ENCODE data around the gene FBRSL1. TPM values are rescaled to one million over a fixed set of nuclear protein-coding genes. Genes with fewer than 3 reads are reported as not detected.

FBRSL1 gene
- total and polyA plus RNA-seq, 4 donors = 2.5 to 35.5 (median 5.6) TPM

GRCh38 chr12:132458846-132459641, 30.9 kb upstream of the FBRSL1 start:
- 78% methylated on average over 28 of the region's 28 CpGs for WGBS
- H3K4me3 ChIP-seq (ENCODE audit: low read depth in 1 of 3, low read length in 3 of 3) = no peak overlapping the region
- no peak overlapping the region for H3K27ac ChIP-seq (ENCODE audit: low read depth in 1 of 2, low read length in 2 of 2)
- no peaks in the 10 kb centered on the region for H3K4me1 ChIP-seq (ENCODE audit: control insufficient read depth in 4 of 4, insufficient read depth in 4 of 4, low read length in 3 of 4)
- H3K36me3 ChIP-seq (ENCODE audit: control insufficient read depth in 4 of 4, insufficient read depth in 3 of 4, low read depth in 1 of 4, low read length in 3 of 4) = no peaks in the 10 kb centered on the region
- H3K9me3 ChIP-seq (ENCODE audit: control insufficient read depth in 4 of 4, low read length in 3 of 4) = no peaks in the 10 kb centered on the region
- no peak overlapping the region for H3K9ac ChIP-seq (ENCODE audit: low read depth in 1 of 2, low read length in 2 of 2)
- TF ChIP-seq HNF4G (IDR thresholded peaks at IDR 0.05) (no peak), CTCF (IDR thresholded peaks at IDR 0.05; ENCODE audit: low read depth, low read length, missing input control) (no peak), JUND (IDR thresholded peaks at IDR 0.05) (no peak), RAD21 (IDR thresholded peaks at IDR 0.05) (no peak), EGR1 (IDR thresholded peaks at IDR 0.05; ENCODE audit: low read depth in 2 of 2) (no peak), TAF1 (conservative IDR thresholded peaks at IDR 0.05) (no peak), HNF4A (conservative IDR thresholded peaks at IDR 0.05) (no peak), FOXA2 (IDR thresholded peaks at IDR 0.05) (no peak), SP1 (IDR thresholded peaks at IDR 0.05) (no peak), REST (IDR thresholded peaks at IDR 0.05) (no peak), GABPA (IDR thresholded peaks at IDR 0.05 in 1 of 2, conservative IDR thresholded peaks at IDR 0.05 in 1 of 2) (no peak), RXRA (IDR thresholded peaks at IDR 0.05) (no peak), FOXA1 (IDR thresholded peaks at IDR 0.05) (no peak), YY1 (IDR thresholded peaks at IDR 0.05) (no peak), ATF3 (IDR thresholded peaks at IDR 0.05) (no peak), MAX (IDR thresholded peaks at IDR 0.05) (no peak), NR2F2 (IDR thresholded peaks at IDR 0.05) (no peak), ZBTB33 (IDR thresholded peaks at IDR 0.05) (no peak)
- peaks cover 0 to 3% (median 0%) of the 10 kb centered on the region in 4 donors for H3K27me3 ChIP-seq (ENCODE audit: control insufficient read depth in 4 of 4, insufficient read depth in 4 of 4, low read length in 3 of 4)
- DNase-seq (ENCODE audit: low spot score) = no peak

Measured in liver (tissue), 9 donors.